ENCODE measurements around the gene TNFSF18.
"Not testable (repeated sequence)": the region's sequence is repeated elsewhere in the genome, so short reads cannot be mapped to it uniquely, and the experiment has no call there.

The TNFSF18 gene

DNA sequence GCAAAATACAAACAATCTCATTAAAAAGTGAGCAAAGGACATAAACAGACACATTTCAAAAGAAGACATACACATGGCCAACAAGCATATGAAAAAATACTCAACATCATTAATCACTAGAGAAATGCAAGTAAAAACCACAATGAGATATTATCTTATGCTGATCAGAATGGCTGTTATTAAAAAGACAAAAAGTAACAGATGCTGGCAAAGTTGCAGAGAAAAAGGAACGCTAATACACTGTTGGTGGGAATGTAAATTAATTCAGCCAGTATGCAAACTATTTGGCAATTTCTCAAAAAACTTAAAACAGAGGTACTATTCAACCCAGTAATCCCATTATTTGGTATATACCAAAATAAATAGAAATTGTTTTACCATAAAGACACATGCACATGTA is 32.2 kb upstream of the TNFSF18 start:
- no peaks in the 10 kb centered on the region for H3K36me3 ChIP-seq (replicated peaks; ENCODE audit: low read depth, low read length)
- no peaks in the 10 kb centered on the region for H3K79me2 ChIP-seq (ENCODE audit: low read length)
- no peak overlapping the region for H3K9ac ChIP-seq (ENCODE audit: low read length)
- no peak overlapping the region for H3K27ac ChIP-seq (ENCODE audit: low read length)
- no peak overlapping the region for H3K4me2 ChIP-seq (ENCODE audit: low read length)
- H4K20me1 ChIP-seq (ENCODE audit: insufficient read depth, low read length): no peaks in the 10 kb centered on the region
- H2AFZ ChIP-seq (ENCODE audit: low read depth, low read length): no peak overlapping the region
- H3K4me3 ChIP-seq (ENCODE audit: low read length): no peak overlapping the region
- H3K4me1 ChIP-seq (ENCODE audit: low read length): no peaks in the 10 kb centered on the region
- H3K9me3 ChIP-seq (ENCODE audit: insufficient read depth, low read length): no peaks in the 10 kb centered on the region; the same call in 1 of the 2 replicates
- H3K27me3 ChIP-seq (ENCODE audit: low read depth, low read length): peaks cover 4% of the 10 kb centered on the region; the same call in 1 of the 2 replicates
- no peak for TF ChIP-seq EZH2phosphoT487 (IDR thresholded peaks at IDR 0.05; ENCODE audit: low read depth)
- TF ChIP-seq CTCF (IDR thresholded peaks at IDR 0.05; ENCODE audit: low read depth, low read length): no peak

DNA sequence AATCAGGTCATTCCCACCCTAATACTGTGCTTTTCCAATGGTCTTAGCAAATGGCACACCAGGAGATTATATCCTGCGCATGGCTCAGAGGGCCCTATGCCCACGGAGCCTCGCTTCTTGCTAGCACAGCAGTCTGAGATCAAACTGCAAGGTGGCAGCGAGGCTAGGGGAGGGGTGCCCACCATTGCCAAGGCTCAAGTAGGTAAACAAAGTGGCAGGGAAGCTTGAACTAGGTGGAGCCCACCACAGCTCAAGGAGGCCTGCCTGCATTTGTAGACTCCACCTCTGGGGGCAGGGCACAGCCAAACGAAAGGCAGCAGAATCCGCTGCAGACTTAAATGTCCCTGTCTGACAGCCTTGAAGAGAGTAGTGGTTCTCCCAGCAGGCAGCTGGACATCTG is 23.5 kb upstream of the TNFSF18 start:
- H3K4me2 ChIP-seq (ENCODE audit: low read length); H3K4me1 ChIP-seq (ENCODE audit: low read length); H3K27me3 ChIP-seq (ENCODE audit: low read depth, low read length); H3K36me3 ChIP-seq (replicated peaks; ENCODE audit: low read depth, low read length); H3K27ac ChIP-seq (ENCODE audit: low read length); H3K9ac ChIP-seq (ENCODE audit: low read length); H3K9me3 ChIP-seq (ENCODE audit: insufficient read depth, low read length); H3K4me3 ChIP-seq (ENCODE audit: low read length); H2AFZ ChIP-seq (ENCODE audit: low read depth, low read length); H4K20me1 ChIP-seq (ENCODE audit: insufficient read depth, low read length); H3K79me2 ChIP-seq (ENCODE audit: low read length): not testable (repeated sequence)

GRCh38 chr1:173064011-173064410 is 13.3 kb upstream of the TNFSF18 start:
- Histone ChIP-seq H3K27me3 (ENCODE audit: low read depth, low read length) (no peaks in the 10 kb centered on the region), H3K4me1 (ENCODE audit: low read length) (no peaks in the 10 kb centered on the region), H3K79me2 (ENCODE audit: low read length) (no peaks in the 10 kb centered on the region), H3K4me2 (ENCODE audit: low read length) (no peak overlapping the region), H3K36me3 (replicated peaks; ENCODE audit: low read depth, low read length) (no peaks in the 10 kb centered on the region), H3K27ac (ENCODE audit: low read length) (no peak overlapping the region), H3K4me3 (ENCODE audit: low read length) (no peak overlapping the region), H2AFZ (ENCODE audit: low read depth, low read length) (no peak overlapping the region), H4K20me1 (ENCODE audit: insufficient read depth, low read length) (no peaks in the 10 kb centered on the region), H3K9ac (ENCODE audit: low read length) (no peak overlapping the region), H3K9me3 (ENCODE audit: insufficient read depth, low read length) (no peaks in the 10 kb centered on the region)
- TF ChIP-seq CTCF (IDR thresholded peaks at IDR 0.05; ENCODE audit: low read depth, low read length) (no peak), EZH2phosphoT487 (IDR thresholded peaks at IDR 0.05; ENCODE audit: low read depth) (no peak)

- no peaks in the 10 kb centered on the region for H4K20me1 ChIP-seq (ENCODE audit: insufficient read depth, low read length)
- no peaks in the 10 kb centered on the region for H3K36me3 ChIP-seq (replicated peaks; ENCODE audit: low read depth, low read length)
- H3K4me2 ChIP-seq (ENCODE audit: low read length): no peak overlapping the region
- no peak overlapping the region for H2AFZ ChIP-seq (ENCODE audit: low read depth, low read length)
- H3K9me3 ChIP-seq (ENCODE audit: insufficient read depth, low read length): no peaks in the 10 kb centered on the region
- H3K27ac ChIP-seq (ENCODE audit: low read length): no peak overlapping the region
- no peaks in the 10 kb centered on the region for H3K4me1 ChIP-seq (ENCODE audit: low read length)
- no peaks in the 10 kb centered on the region for H3K27me3 ChIP-seq (ENCODE audit: low read depth, low read length)
- no peak overlapping the region for H3K4me3 ChIP-seq (ENCODE audit: low read length)
- no peaks in the 10 kb centered on the region for H3K79me2 ChIP-seq (ENCODE audit: low read length)
- no peak overlapping the region for H3K9ac ChIP-seq (ENCODE audit: low read length)
- no peak for TF ChIP-seq CTCF (IDR thresholded peaks at IDR 0.05; ENCODE audit: low read depth, low read length)
- TF ChIP-seq EZH2phosphoT487 (IDR thresholded peaks at IDR 0.05; ENCODE audit: low read depth): no peak
Measured at GRCh38 chr1:173063171-173063570, 12.4 kb upstream of the TNFSF18 start.
